Activated CD8-positive, alpha-beta T cell treated with anti-CD3 and anti-CD28 coated beads for 36 hours (primary cell): Measurements from ENCODE around the gene FMC1. TPM values are rescaled to one million over a fixed set of nuclear protein-coding genes. Genes with fewer than 3 reads are reported as not detected.

Experiments used
- ATAC-seq: fragments of 200-7000 bp; cut with Tn5 transposase; one replicate; pipeline ENCODE4 v1.10.0; 2021; ENCODE audit warnings: mild to moderate bottlenecking, moderate library complexity
- CTCF ChIA-PET: fragments of 350-600 bp; sonication (Branson Sonifier 250); formaldehyde crosslinking; loops from one replicate; lab custom pipeline; 2021; ENCODE audit warnings: antibody characterized with exemption; lab: Charles Lee
- POLR2A ChIA-PET: fragments of 350-600 bp; sonication (Branson Sonifier 250); formaldehyde crosslinking; loops from one replicate; lab custom pipeline; 2021; ENCODE audit warnings: antibody characterized with exemption; lab: Charles Lee
- DNase-seq: peaks from one replicate; pipeline ENCODE4 v3.0.0-alpha.2; 2020
- H3K27ac Mint-ChIP-seq: one replicate; pipeline ENCODE4 v1.8.0; 2021; ENCODE audit warnings: mild to moderate bottlenecking, mixed read lengths
- H3K27me3 Mint-ChIP-seq: one replicate; pipeline ENCODE4 v1.8.0; 2021; ENCODE audit warnings: mixed read lengths
- H3K36me3 Mint-ChIP-seq: one replicate; pipeline ENCODE4 v1.8.0; 2021; ENCODE audit warnings: low read depth, mixed read lengths
- H3K4me1 Mint-ChIP-seq: one replicate; pipeline ENCODE4 v1.8.0; 2021; ENCODE audit warnings: low read depth, mixed read lengths
- H3K4me3 Mint-ChIP-seq: one replicate; pipeline ENCODE4 v1.8.0; 2021; ENCODE audit warnings: mild to moderate bottlenecking, moderate library complexity, mixed read lengths
- H3K9me3 Mint-ChIP-seq: one replicate; pipeline ENCODE4 v1.8.0; 2021; ENCODE audit warnings: mixed read lengths
- CTCF ChIP-seq: fragments of 200-600 bp; IDR thresholded peaks from one replicate; pipeline ENCODE4 v1.8.0; 2022; ENCODE audit warnings: antibody characterized with exemption, mild to moderate bottlenecking
- intact Hi-C: fragments of 100-400 bp; cut with micrococcal nuclease; formaldehyde crosslinking; loops from one replicate; pipeline ENCODE4 v1.10.0; 2022
- total RNA-seq, 2 experiments: library from RNA; stranded (reverse); gene quantifications; one replicate each; pipeline ENCODE4 v1.2.3, GENCODE V29; 2021

The FMC1 gene
- total RNA-seq, 2 experiments from 2014 or later: 9.9 to 12.6 TPM

GRCh38 chr7:139382439-139382838, 41.3 kb downstream of the FMC1 start:
- TF ChIP-seq CTCF: no peak
- Mint-ChIP-seq H3K27me3 (no peaks in the 10 kb centered on the region), H3K4me1 (peaks cover 5% of the 10 kb centered on the region), H3K36me3 (peaks cover 29% of the 10 kb centered on the region), H3K27ac (no peak overlapping the region), H3K4me3 (no peak overlapping the region), H3K9me3 (no peaks in the 10 kb centered on the region)
- intact Hi-C loops: no loop called here
- ChIA-PET CTCF (no interaction called here), POLR2A (interaction anchor here (0.6 to 3.9 kb wide), 5 partner anchors 10 to 148 kb away, joined by 3 to 19 read pairs (median 3); no protein-coding TSS in a partner anchor)
- ATAC-seq (no peak), DNase-seq (no peak)

GRCh38 chr7:139384611-139385010, 43.5 kb downstream of the FMC1 start:
- ChIA-PET POLR2A (interaction anchor here (4.7 kb wide), 1 partner anchor 15 kb away, joined by 19 read pairs; no protein-coding TSS in a partner anchor), CTCF (no interaction called here)
- Mint-ChIP-seq H3K4me1 (peaks cover 6% of the 10 kb centered on the region), H3K9me3 (no peaks in the 10 kb centered on the region), H3K27me3 (no peaks in the 10 kb centered on the region), H3K4me3 (no peak overlapping the region), H3K36me3 (peaks cover 37% of the 10 kb centered on the region), H3K27ac (no peak overlapping the region)
- TF ChIP-seq CTCF: no peak
- DNase-seq: no peak
- no peak for ATAC-seq
- intact Hi-C loops: no loop called here

- peaks cover 12% of the 10 kb centered on the region for H3K4me1 Mint-ChIP-seq
- no peak overlapping the region for H3K4me3 Mint-ChIP-seq
- ChIA-PET POLR2A (interaction anchor here (1.1 to 4.7 kb wide), 5 partner anchors 9 to 27 kb away, joined by 3 to 19 read pairs (median 4); no protein-coding TSS in a partner anchor), CTCF (no interaction called here)
- intact Hi-C loops: no loop called here
- no peak for DNase-seq
- TF ChIP-seq CTCF: no peak
- no peaks in the 10 kb centered on the region for H3K27me3 Mint-ChIP-seq
- peak overlapping the region; percentile 14 for H3K27ac Mint-ChIP-seq
- ATAC-seq: no peak
- peaks cover 45% of the 10 kb centered on the region for H3K36me3 Mint-ChIP-seq
- H3K9me3 Mint-ChIP-seq: no peaks in the 10 kb centered on the region
These were observed 46.5 kb downstream of the FMC1 start for GRCh38 chr7:139387594-139387993.

GRCh38 chr7:139389091-139389490, 48.0 kb downstream of the FMC1 start:
- DNase-seq (no peak), ATAC-seq (no peak)
- intact Hi-C loops: no loop called here
- Mint-ChIP-seq H3K27me3 (no peaks in the 10 kb centered on the region), H3K36me3 (peaks cover 49% of the 10 kb centered on the region), H3K4me1 (peaks cover 21% of the 10 kb centered on the region), H3K4me3 (no peak overlapping the region), H3K9me3 (no peaks in the 10 kb centered on the region), H3K27ac (no peak overlapping the region)
- CTCF ChIA-PET: interaction anchor here (0.6 kb wide), 1 partner anchor 20 kb away, joined by 3 read pairs; no protein-coding TSS in a partner anchor
- TF ChIP-seq CTCF: no peak
- POLR2A ChIA-PET: interaction anchor here (1.1 to 1.9 kb wide), 2 partner anchors 9 to 17 kb away, joined by 3 to 7 read pairs; no protein-coding TSS in a partner anchor

GRCh38 chr7:139389774-139390173, 48.6 kb downstream of the FMC1 start:
- DNase-seq: no peak
- Mint-ChIP-seq H3K27me3 (no peaks in the 10 kb centered on the region), H3K27ac (no peak overlapping the region), H3K4me3 (no peak overlapping the region), H3K36me3 (peaks cover 56% of the 10 kb centered on the region), H3K9me3 (no peaks in the 10 kb centered on the region), H3K4me1 (peaks cover 28% of the 10 kb centered on the region)
- ChIA-PET CTCF (interaction anchor here (0.9 to 1.6 kb wide), 2 partner anchors 18 to 45 kb away, joined by 3 to 5 read pairs; no protein-coding TSS in a partner anchor), POLR2A (interaction anchor here (0.6 to 1.9 kb wide), 3 partner anchors 10 to 17 kb away, joined by 3 to 7 read pairs (median 3); no protein-coding TSS in a partner anchor)
- no peak for ATAC-seq
- intact Hi-C loops: no loop called here
- TF ChIP-seq CTCF: no peak
